GM21515 (cell line): ENCODE data around the gene CDK5.

ENCODE experiments used
- ATAC-seq: cut with Tn5 transposase; IDR thresholded peaks from one replicate; pipeline ENCODE4 v1.9.1; 2021; ENCODE audit not compliant: unreplicated experiment

CDK5 gene

DNA sequence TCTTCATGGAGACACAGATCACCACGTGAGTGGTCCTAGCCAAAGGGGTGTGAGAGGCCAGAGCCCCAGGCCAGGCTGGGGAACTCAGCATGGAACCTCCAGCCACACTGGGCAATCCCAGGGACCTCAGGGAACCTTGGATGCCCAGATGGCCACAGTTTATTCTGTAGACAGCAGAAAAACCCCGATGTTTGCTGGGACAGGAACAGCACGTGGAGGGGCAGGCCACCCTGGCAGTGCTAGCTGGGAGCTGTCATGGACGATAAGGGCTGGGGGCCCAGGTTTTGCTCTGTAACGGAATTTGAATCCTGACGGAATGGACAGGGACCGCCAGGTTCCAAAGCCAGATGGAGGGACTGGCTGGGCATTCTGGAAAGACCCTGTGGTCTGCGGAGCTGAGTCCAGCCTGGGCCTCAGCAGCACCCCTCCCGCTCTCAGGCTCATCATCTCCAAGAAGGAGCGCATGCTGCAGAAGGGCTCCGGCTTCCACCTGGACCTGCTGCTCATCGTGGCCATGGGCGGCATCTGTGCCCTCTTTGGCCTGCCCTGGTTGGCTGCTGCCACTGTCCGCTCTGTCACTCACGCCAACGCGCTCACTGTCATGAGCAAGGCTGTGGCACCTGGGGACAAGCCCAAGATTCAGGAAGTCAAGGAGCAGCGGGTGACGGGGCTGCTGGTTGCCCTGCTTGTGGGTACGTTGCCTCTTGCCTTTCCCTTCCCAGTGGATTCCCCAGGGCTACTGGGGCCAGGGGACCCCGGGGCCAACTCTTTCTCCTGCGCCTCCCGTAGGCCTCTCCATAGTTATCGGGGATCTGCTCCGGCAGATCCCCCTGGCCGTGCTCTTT, 17.3 kb upstream of the CDK5 start:
- no peak for ATAC-seq

DNA sequence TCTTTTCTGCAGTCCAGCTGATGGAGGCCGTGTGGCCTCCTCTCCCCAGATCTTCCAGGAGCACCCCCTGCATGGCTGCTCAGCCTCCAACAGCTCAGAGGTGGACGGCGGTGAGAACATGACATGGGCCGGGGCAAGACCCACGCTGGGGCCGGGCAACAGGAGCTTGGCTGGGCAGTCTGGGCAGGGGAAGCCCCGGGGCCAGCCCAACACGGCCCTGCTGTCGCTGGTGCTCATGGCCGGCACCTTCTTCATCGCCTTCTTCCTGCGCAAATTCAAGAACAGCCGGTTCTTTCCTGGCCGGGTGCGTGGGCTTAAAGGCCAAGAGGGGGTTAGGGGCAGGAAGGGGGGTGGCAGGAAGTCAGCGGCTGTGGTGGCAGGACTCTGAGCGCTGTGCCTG, 16.3 kb upstream of the CDK5 start:
- ATAC-seq, result no peak

DNA sequence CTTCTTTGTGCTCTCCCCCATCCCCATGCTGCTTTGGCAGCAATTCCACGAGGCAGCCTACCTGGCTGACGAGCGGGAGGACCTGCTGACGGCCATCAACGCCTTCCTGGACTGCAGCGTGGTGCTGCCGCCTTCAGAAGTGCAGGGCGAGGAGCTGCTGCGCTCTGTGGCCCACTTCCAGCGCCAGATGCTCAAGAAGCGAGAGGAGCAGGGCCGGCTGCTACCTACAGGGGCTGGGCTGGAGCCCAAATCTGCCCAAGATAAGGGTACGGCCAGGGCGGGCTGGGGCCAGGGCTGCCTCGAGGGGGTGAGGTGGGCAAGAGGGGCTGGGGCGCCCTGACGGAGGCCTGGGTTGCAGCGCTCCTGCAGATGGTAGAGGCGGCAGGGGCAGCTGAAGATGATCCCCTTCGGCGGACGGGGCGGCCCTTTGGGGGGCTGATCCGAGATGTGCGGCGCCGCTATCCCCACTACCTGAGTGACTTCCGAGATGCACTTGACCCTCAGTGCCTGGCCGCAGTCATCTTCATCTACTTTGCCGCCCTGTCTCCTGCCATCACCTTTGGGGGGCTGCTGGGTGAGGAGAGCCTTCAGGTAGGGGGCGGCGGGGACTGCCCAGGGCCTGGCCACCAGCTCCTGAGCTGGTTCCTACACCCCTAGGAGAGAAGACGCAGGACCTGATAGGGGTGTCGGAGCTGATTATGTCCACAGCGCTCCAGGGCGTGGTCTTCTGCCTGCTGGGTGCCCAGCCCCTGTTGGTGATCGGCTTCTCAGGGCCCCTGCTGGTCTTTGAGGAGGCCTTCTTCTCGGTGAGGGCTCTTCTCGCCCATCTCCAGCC, 13.6 kb upstream of the CDK5 start:
- ATAC-seq, result no peak

DNA sequence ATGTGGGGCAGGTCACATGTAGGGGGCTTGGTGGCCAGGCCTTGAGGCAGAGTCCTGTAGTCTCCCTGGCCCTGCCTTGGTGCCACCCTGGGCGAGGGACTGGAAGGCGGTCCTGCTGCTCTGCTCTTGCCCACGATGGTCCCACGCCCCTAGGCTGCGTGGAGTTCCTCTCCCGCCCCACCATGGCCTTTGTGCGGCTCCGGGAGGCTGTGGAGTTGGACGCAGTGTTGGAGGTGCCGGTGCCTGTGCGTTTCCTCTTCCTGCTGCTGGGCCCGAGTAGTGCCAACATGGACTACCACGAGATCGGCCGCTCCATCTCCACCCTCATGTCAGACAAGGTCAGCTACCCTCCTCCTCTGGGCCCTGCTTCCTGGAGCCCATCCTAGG, 12.9 kb upstream of the CDK5 start:
- ATAC-seq, result no peak

GRCh38 chr7:151069841-151070573, 12.3 kb upstream of the CDK5 start:
- ATAC-seq, result no peak

GRCh38 chr7:151068069-151068773, 10.5 kb upstream of the CDK5 start:
- no peak for ATAC-seq

DNA sequence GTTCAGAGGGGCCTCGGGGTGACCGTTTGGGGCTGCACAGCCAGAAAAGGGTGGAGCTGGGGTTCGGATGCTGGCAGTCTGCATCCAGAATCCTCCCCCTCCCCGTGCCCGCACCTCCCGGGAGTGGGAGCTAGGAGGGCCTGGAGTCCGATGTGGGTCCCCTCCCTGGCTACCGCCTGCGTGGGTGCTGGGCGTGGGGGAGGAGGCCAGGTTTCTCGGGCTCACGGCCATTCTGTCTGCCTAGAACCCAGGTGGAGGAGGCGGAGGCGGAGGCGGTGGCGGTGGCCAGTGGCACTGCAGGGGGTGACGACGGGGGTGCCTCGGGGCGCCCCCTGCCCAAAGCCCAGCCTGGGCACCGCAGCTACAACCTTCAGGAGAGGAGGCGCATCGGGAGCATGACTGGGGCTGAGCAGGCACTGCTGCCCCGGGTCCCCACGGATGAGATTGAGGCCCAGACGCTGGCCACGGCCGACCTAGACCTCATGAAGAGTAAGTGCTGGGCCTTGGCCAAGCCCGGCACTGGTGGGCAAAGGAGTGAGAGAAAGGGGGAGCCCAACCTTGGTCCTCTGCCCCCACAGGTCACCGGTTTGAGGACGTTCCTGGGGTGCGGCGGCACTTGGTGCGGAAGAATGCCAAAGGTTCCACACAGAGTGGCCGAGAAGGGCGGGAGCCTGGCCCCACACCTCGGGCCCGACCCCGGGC, 8.7 kb upstream of the CDK5 start:
- no peak for ATAC-seq

- ATAC-seq, result no peak
Observed at GRCh38 chr7:151065516-151065915, 7.8 kb upstream of the CDK5 start.

DNA sequence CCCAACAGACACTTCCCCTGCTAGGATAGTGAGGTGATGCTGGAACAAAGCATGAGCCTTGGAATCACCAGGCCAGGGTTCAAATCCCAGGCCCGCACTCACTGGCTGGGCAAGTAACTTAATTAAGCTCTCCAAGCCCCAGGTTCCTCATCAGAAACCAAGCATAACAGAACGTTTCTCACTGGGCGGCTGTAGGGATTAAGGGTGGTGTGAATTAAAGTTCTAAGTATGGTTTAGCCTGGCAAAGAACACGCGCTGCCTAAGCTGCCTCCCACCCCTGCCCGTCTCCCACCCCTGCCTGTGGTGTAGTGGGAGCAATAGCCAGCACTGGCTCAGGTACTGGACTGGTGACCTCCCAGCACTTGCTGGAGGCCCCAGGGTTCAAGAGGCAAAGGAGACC, 7.3 kb upstream of the CDK5 start:
- no peak for ATAC-seq

- ATAC-seq, result no peak
Observed at GRCh38 chr7:151064454-151064853, 6.8 kb upstream of the CDK5 start.

- ATAC-seq, result no peak
Observed at GRCh38 chr7:151063212-151063561, 5.5 kb upstream of the CDK5 start.

DNA sequence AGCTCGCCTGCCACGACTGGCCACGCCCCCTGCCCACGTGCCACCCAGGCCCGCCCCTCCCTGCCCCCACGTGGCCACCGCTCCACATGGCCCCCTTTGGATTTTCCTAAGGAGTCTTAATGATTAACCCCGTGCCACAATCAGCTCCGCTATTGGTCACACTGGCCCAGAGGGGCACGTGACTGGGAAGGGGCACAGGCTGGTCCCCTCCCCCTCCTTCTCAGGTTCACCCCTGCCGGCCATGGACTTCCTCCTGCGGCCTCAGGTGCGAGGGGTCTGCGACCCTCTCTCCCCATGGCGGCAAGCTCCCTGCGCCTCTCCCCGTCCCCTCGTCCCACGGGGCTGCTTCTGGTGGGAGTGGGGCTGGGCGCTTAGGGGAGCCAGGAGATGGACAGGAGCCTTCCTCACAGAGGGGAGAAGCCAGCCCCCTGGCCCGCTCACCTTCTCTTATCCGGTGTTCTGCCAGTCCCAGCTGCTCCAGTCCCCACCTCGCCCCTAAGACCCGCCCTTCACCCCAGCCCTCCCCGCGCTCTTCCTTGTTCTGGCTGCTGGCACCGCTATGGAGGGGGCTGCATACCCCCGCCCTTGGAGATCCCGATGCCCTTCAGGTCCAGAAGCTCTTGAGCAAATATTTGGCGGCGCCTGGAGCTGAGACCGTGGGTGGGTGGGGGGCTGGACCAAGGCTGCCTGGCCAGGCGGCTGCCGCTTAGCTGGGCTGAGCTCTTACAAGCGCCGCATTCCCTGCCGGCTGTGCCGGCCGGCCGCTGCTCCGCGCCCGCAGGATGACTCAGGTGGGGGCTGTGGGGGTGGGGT, 4.9 kb upstream of the CDK5 start:
- no peak for ATAC-seq

- ATAC-seq, result no peak
Observed at GRCh38 chr7:151062111-151062398, 4.4 kb upstream of the CDK5 start.

DNA sequence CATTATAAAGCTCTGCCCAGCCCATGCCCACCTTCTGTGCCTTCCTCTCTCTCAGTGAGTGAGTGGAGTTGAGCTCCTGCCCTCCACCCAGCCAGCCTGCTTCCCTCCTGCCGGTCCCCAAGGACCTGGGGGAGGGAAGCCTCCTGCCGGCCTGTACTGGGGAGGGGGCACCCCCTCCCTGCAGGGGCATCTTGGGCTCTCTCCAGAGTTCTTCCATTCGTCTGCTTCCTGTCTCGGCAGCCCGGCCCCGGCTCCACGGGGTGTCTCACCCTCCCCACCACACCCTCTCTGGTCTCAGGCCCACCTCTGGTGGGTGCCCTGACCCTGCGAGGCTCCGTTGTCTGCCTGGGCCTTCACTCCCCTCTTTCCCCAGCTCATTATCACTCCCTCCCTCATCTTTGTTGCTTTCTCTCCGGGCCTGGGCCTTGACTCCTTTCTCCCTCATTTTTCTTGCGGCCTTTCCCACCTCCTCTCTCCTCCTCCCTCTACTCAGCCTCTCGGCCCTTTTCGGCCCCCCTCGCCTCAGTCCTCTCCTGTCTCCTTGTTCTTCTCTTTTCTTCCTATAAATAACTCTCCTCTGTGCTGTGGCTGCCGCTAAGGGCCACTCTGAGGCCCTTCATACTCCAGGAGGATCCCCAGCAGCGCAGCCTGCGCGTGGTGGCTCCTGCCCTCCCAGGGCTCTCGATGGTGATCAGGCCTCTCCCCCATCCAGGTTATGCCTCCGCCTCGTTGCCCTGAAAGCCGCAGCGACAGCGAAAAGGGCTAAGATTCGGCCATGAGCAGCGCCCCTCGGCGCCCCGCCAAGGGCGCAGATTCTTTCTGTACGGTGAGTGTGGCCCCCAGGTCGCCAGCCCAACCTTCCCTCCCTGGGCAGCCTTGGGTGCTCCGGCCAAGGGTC, 3.8 kb upstream of the CDK5 start:
- ATAC-seq, result no peak

- no peak for ATAC-seq
Observed at GRCh38 chr7:151060416-151061212, 2.9 kb upstream of the CDK5 start.

DNA sequence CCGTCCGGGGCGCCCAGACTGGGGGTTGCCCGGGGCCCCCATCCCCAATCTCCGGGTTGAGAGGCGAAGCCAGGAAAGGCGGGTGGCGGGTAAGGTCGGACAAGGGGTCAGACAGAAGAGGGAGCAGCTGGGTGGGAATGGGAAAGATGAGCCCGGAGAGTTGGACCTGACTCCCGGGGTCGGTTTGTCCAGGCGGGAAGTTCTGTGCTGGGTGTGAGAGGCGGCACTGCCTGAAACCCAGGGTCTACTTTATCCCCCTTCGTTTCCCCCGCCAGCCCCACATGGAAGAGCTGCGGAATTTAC, 2.4 kb upstream of the CDK5 start:
- ATAC-seq, result no peak

DNA sequence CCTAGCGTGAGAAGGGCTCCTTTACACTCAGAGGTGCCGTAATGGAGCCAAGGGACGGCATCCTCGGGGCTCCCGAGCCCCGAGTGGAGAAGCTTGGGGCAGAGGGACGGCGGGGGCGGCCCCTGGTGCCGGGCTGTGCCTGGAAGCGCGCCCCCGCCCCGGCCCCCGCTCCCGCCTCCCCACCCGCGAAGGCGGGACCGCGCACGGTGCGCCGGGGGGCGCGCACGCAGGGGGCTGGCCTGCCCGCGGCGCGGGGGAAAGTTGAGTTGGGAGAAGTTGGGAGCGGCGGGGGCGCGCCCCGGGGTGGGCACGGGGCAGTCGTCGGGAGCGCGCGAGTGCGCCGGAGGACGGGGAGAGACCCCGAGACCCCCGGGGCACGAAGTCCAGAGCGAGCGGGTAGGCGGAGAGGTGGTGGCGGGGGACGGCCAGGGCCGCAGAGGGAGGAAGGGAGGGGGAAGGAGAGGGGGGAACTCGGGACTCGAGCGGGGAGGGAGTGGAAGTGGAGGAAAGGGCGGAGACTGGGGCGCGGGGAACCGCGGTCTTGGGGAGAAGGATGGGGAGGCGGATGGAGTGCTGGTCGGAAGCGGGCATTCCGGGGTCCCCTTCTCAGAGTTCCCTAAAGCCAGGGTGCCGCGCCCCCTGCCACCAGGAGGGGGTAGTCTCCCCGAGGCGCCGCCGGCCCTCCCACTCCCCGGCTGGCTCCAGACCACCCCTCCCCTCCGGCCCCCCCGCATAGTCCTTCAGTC, 1.8 kb upstream of the CDK5 start, which contains the start of gene SLC4A2:
Gene SLC4A2, plus strand, starts transcription at position 223 of the 746 bp plus-strand sequence. CDS start 2,399 bp downstream, outside the sequence.
- ATAC-seq, result peak; percentile 27
